Erythroblast (primary cell): ENCODE data around the gene RTKN2.
"Not testable (repeated sequence)": the region's sequence is repeated elsewhere in the genome, so short reads cannot be mapped to it uniquely, and the experiment has no call there.

Source experiments
- DNase-seq, 2 experiments: peaks; one replicate each; lab custom pipeline; 2025; lab: John Stamatoyannopoulos, UW
- GATA1 ChIP-seq: IDR thresholded peaks from 2 replicates; pipeline ENCODE4 v1.6.1; 2011; ENCODE audit warnings: low read depth, mild to moderate bottlenecking, control low read depth, low read length, moderate library complexity
- POLR2A ChIP-seq: IDR thresholded peaks from 2 replicates; pipeline ENCODE4 v1.6.1; 2011; ENCODE audit warnings: mild to moderate bottlenecking, low read length

RTKN2 gene, protein sequence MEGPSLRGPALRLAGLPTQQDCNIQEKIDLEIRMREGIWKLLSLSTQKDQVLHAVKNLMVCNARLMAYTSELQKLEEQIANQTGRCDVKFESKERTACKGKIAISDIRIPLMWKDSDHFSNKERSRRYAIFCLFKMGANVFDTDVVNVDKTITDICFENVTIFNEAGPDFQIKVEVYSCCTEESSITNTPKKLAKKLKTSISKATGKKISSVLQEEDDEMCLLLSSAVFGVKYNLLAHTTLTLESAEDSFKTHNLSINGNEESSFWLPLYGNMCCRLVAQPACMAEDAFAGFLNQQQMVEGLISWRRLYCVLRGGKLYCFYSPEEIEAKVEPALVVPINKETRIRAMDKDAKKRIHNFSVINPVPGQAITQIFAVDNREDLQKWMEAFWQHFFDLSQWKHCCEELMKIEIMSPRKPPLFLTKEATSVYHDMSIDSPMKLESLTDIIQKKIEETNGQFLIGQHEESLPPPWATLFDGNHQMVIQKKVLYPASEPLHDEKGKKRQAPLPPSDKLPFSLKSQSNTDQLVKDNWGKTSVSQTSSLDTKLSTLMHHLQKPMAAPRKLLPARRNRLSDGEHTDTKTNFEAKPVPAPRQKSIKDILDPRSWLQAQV

DNA sequence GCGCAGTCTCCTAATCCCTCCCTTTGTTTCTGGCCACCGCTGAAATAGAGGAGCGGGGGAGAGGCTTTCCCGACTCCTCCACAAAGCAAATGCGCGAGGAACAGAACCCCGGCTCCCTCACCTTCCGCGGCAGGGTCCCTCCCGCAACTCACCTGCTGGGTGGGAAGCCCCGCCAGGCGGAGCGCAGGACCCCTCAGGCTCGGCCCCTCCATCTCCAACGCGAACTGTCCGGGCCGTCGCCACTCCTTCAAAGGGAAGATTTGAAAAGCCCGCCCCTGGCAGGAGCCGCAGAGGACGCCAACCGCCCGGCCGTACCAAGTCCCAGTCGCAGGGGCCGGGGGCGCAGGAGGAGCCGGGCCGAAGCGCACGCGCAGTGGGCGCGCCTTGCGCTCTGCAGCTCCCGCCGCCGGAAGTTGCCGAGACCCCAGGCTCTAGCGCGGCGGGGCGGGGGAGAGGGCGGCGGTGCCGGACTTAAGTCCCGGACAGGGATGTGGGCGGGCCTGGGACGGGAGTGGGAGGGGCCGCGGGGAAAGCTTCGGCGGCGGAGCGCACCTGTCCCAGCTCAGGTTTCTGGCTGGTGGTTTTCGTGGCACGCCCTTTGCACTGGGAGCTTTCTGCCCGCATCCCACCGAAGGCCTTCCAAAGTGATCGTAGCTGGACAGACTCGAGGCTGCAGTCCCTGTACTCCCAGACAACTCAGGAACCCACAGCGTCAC is at the start of gene RTKN2:
TSS of gene RTKN2 (minus strand) at position 446 of the 716 bp plus-strand sequence. CDS start at position 212, 234 bp downstream.
- TF ChIP-seq POLR2A (no peak), GATA1 (no peak)

DNA sequence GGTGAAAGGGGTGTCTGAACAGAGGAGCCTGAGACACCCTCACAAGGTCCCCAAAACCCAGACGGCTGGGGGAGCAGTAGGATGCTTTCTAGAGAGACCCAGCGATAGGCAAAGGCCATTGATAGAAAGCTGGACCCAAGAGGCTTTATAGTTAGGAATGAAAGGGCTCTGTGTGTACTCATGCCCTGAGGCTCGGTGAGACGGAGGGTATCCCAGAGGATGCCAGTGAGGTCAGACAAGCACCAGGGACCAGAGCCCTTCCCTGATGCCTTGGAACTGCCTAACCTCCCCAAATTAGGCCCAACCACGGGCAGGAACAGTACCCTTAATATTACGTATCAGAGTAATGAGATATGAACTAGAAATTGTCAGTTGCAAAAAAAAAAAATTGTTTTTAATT is 48.6 kb upstream of the RTKN2 start:
- DNase-seq, result no peak
- no peak for TF ChIP-seq GATA1
- TF ChIP-seq POLR2A, result no peak

More for the DNA sequence above, at the start of gene RTKN2:
- DNase-seq, result peak; percentile 62 to 70

DNA sequence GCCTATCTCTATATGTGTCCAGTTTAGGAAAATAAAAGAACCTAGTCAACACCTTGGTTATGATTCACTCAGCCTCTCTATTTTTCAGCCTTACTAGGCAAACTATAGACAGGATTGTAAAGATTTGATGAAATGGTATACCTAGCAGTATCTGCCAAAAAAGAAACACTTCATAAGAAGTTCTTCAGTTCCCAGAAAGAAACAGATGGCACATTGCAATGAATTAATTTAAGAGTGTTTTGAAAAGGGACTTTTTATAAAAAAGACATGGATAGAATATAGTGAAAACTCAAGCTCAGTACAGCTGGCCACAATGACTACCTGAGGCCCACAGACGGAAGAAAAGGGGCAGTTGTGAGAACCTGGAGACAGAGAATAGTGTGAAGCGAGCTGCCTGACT is 40.6 kb upstream of the RTKN2 start:
- DNase-seq, result no peak
- TF ChIP-seq GATA1 (no peak), POLR2A (no peak)

DNA sequence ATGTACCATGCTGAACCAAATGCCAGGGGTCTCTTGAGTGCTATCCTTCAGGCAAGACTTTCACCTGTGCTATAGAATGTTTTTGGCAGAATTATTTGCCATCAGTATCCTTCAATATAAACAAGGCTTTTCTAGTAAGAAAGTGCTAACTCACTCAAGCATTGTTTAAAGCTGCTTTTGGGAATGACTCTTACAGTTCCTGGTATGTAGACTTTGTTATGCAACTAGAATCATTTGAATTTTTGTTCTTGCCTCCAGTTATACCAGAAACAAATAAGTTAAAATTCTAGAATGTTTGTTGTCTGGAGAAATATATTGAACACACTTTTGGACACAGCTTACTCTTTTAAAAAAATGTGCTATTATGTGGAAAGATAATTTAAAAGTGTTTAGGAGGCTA is 39.5 kb upstream of the RTKN2 start:
- DNase-seq, result no peak
- TF ChIP-seq POLR2A (no peak), GATA1 (no peak)

DNA sequence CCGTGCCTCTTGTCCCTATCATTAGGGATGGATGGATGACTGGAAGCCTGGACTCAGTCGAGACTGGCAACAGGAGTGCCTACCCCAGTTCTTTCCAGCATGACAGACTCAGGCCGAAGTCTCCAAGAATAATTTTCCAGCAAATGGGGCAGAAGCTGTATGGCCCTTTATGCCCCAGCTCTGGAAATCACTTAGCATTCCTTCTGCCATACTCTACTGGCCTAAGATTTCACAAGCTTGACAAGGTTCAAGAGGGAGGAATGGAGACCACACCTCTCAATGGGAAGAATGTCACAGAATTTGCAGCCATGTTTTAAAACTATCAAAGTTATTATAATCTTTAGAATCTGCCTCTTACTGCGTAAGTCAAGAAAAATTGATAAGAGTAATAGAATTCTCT is 39.0 kb upstream of the RTKN2 start:
- TF ChIP-seq POLR2A, result no peak
- DNase-seq, result no peak

DNA sequence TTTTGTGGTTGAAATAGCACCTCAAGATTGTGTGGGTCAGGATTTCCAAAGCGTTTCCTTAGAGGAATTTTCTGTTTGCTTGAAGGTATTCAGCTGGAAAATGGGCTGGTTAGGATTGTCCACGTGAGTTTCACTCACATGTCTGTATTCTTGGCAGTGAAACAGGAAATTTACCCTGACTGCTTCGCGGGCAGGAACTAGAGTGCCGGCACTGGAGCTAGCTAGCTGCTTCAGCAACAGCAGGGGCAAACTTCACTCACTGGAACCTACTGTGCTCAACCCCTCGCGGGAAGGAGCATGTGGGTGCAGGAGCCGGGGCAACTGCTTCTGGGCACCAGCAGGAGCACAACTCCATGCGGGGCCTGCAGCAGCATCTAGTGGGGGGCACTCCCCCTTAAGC is 38.0 kb upstream of the RTKN2 start:
- TF ChIP-seq POLR2A, result no peak
- no peak for TF ChIP-seq GATA1
- DNase-seq, result no peak

DNA sequence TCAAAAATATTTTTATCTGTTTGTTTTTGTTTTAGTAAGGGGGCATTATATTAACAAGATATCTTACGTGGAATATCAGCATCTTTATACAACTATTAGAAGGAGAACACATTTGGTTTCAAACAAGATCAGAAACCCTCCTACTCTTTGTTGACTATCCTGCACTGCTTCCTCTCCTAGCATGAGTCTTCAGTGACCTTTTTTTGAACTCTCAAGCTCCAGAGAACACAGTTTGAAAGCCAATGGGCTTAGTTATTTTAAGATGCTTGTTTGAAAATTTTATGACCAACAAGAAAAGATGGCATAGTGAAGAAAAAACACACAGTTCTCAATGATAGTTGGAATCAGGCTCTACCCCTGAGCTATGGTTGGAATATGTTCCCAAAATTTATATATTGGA is 37.2 kb upstream of the RTKN2 start:
- TF ChIP-seq POLR2A (no peak), GATA1 (no peak)
- no peak for DNase-seq

DNA sequence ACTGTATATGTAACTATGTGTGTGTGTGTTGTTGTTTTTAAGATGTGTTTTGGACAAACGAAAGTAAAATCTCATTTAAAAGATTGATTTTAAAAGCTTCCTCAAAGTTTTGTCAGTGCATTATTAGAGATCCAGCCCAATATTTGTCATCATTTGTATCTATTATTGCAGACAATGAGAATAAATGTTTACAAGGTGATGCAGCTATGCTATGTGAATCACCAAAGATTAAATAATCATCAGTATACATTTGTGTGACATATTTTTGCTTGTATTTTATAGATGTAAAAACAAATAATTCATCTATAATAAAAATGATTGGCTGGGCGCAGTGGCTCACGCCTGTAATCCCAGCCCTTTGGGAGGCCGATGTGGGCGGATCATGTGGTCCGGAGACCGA is 35.3 kb upstream of the RTKN2 start:
- TF ChIP-seq POLR2A (no peak), GATA1 (no peak)

DNA sequence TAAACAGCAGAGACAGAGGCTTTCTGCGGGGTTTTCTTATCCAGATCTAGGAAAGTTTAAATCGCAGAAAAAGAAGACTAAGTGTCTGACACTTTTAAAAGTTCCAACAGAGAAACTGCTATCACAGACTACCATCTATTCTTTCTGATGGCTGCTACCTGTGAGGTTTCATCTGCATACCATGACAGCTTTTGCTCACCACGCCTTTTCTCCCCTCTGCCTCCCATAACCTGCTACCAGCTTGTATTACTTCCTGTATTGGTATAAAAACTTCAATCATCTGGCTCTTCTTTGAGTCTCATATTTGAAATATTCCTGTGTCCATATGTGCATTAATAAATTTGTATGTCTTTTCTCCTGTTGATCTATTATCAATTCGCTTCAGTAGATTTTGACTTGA is 34.1 kb upstream of the RTKN2 start:
- TF ChIP-seq GATA1 (no peak), POLR2A (no peak)
- DNase-seq, result no peak

More for the DNA sequence above, 35.3 kb upstream of the RTKN2 start:
- no peak for DNase-seq

DNA sequence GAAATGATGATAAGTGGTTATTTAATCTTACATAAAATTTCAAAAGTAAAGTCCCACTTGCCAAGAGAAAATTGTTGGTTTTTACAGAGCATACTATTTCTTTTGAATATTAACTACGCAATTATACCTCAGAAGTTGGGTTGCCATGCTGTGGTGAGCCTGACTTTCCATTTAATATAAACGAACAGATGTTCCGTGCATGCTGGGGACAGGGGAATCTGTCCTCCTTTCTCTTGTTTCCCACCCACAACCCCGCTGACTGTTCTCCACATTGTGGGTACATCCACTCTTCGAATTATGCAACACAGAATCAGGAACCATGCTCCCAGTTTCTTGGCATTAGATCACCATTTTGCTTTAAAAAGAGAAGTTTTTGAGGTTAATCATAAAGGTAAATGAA is 29.2 kb upstream of the RTKN2 start:
- TF ChIP-seq GATA1 (no peak), POLR2A (no peak)
- no peak for DNase-seq

DNA sequence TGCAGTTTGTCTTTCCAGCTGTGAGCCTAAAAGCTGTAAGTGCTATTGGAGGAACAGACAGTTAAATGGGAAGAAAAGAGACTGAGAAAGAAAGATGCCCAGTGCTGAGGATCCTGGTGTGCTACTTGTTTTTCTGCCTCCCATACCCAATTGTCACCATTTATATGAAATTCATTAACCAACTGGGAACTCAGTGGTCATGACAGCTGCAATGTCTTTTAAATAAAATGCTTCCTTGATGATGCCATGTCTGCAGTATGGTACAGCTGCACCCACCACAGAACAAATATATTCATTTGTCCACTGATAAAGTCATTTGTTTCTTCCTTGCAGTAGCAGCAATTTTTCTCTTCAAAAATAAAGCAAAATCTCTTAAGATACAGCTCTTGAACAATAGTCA is 15.6 kb upstream of the RTKN2 start:
- DNase-seq, result no peak
- no peak for TF ChIP-seq GATA1
- no peak for TF ChIP-seq POLR2A

DNA sequence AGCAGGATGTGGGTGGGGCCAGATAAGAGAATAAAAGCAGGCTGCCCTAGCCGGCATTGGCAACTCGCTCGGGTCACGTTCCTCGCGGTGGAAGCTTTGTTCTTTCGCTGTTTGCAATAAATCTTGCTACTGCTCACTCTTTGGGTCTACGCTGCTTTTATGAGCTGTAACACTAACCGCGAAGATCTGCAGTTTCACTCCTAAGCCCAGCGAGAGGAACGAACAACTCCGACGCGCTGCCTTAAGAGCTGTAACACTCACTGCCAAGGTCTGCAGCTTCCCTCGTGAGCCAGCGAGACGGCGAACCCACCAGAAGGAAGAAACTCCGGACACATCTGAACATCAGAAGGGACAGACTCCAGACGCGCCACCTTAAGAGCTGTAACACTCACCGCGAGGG is 12.7 kb upstream of the RTKN2 start:
- not testable (repeated sequence) for DNase-seq

DNA sequence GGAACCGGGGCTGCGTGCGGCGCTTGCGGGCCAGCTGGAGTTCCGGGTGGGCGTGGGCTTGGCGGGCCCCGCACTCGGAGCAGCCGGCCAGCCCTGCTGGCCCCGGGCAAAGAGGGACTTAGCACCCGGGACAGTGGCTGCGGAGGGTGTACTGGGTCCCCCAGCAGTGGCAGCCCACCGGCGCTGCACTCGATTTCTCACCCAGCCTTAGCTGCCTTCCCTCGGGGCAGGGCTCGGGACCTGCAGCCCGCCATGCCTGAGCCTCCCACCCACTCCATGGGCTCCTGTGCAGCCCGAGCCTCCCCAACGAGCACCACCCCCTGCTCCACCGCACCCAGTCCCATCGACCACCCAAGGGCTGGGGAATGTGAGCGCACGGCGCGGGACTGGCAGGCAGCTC is 11.7 kb upstream of the RTKN2 start:
- not testable (repeated sequence) for DNase-seq

DNA sequence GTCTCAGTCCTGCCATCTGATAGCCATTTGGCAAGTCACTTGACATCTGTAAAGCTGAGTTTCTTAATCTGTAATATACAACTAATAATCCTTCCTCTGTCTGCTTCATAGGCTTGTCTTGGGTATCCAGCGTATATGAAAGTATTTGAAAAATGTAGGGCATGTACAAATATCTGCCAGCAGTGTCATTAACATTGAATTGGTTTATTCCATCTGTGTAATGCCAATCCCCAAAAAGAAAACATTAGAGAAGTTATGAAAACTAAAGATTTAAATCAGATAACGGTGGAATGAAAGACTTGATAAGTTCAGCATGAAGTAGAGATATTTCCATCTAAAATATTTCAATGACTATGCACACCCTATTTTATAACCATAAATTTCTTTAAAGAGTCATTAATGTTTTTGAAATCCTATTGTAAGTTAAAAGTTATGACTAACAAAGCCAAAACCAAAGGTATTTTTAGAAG is 9.8 kb upstream of the RTKN2 start:
- no peak for DNase-seq
- TF ChIP-seq GATA1 (no peak), POLR2A (no peak)

DNA sequence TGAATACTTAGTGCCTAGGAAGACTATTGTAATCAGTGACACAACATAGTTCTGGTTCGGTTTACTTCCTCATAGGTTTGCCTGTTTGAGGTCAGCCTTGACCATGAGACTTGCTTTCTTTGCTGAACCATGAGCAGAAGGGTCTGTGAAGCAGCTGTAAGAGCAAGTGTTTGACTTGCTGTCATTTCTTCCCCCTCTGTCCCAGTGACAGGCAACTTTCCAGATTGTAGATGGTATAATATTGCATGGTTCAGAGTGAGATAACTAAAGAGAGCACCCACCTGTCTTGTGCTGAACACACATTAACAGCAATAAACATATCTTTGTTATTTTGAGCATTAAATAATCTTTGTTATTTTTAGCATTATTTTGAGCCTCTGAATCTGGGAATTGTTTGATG is 9.3 kb upstream of the RTKN2 start:
- TF ChIP-seq POLR2A (no peak), GATA1 (no peak)
- DNase-seq, result no peak

DNA sequence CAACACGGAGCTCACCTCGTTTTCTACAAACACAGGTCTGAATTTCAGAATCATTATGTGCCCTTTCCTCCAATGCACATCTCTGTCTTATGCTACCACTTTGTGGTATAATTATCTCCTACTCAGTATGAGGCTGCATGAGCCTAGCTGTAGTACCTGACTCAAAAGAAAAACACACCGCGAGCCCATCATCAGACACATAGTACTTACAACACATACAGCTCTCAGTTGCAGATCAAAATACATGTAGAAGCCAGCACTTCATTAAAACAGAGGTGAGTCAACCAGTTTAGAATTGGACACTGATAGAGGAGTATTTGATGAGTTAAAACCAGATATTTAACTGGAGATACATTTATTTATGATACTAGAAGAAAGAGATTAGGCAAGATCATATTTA is 1.4 kb upstream of the RTKN2 start:
- peak in 1 of 2 experiments; percentile 12 for DNase-seq
- TF ChIP-seq POLR2A (no peak), GATA1 (no peak)
